ENCODE measurements around the gene CHI3L1.

DNA sequence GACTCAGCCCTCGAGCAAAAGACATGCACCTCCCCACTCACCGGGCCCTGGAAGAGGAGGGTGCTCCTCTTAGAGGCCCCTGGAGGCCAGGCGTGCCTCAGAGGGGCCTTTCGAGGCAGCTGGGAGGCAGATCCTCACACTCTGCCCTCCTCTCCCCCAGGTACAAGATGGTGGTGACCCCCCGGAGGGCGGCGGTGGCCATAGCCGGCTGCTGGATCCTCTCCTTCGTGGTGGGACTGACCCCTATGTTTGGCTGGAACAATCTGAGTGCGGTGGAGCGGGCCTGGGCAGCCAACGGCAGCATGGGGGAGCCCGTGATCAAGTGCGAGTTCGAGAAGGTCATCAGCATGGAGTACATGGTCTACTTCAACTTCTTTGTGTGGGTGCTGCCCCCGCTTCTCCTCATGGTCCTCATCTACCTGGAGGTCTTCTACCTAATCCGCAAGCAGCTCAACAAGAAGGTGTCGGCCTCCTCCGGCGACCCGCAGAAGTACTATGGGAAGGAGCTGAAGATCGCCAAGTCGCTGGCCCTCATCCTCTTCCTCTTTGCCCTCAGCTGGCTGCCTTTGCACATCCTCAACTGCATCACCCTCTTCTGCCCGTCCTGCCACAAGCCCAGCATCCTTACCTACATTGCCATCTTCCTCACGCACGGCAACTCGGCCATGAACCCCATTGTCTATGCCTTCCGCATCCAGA lies 21.3 kb downstream of the CHI3L1 start:
- TF ChIP-seq, protein P1, sequence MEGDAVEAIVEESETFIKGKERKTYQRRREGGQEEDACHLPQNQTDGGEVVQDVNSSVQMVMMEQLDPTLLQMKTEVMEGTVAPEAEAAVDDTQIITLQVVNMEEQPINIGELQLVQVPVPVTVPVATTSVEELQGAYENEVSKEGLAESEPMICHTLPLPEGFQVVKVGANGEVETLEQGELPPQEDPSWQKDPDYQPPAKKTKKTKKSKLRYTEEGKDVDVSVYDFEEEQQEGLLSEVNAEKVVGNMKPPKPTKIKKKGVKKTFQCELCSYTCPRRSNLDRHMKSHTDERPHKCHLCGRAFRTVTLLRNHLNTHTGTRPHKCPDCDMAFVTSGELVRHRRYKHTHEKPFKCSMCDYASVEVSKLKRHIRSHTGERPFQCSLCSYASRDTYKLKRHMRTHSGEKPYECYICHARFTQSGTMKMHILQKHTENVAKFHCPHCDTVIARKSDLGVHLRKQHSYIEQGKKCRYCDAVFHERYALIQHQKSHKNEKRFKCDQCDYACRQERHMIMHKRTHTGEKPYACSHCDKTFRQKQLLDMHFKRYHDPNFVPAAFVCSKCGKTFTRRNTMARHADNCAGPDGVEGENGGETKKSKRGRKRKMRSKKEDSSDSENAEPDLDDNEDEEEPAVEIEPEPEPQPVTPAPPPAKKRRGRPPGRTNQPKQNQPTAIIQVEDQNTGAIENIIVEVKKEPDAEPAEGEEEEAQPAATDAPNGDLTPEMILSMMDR (IDR thresholded peaks at IDR 0.05 in 8 of 11, conservative IDR thresholded peaks at IDR 0.05 in 3 of 11) = no peak
- TF ChIP-seq POLR2A (IDR thresholded peaks at IDR 0.05) = no peak
